Measurements from ENCODE around the gene NRG3.
"Not testable (repeated sequence)": the region's sequence is repeated elsewhere in the genome, so short reads cannot be mapped to it uniquely, and the experiment has no call there.

Gene NRG3

GRCh38 chr10:82041018-82041417, 166.0 kb downstream of the NRG3 start:
- H3K9me3 Mint-ChIP-seq, result peaks cover 0 to 5% of the 10 kb centered on the region in 2 donors
- H3K27me3 Mint-ChIP-seq, result no peaks in the 10 kb centered on the region
- DNase-seq (no peak), ATAC-seq (replicated peaks) (no peak)
- H3K4me3 Mint-ChIP-seq, result no peak overlapping the region
- H3K4me1 Mint-ChIP-seq, result no peaks in the 10 kb centered on the region
- no peaks in the 10 kb centered on the region for H3K36me3 Mint-ChIP-seq
- H3K27ac Mint-ChIP-seq, result no peak overlapping the region

- no peak for ATAC-seq (replicated peaks)
- H3K27me3 Mint-ChIP-seq, result no peaks in the 10 kb centered on the region
- H3K4me3 Mint-ChIP-seq, result no peak overlapping the region
- H3K27ac Mint-ChIP-seq, result no peak overlapping the region
- DNase-seq, result no peak
- H3K9me3 Mint-ChIP-seq, result peaks cover under 1 to 1% of the 10 kb centered on the region in 2 donors
- H3K36me3 Mint-ChIP-seq, result no peaks in the 10 kb centered on the region
- H3K4me1 Mint-ChIP-seq, result no peaks in the 10 kb centered on the region
Observed at GRCh38 chr10:82056391-82056790, 181.4 kb downstream of the NRG3 start.

GRCh38 chr10:82067192-82067591, 192.2 kb downstream of the NRG3 start:
- H3K4me3 Mint-ChIP-seq; H3K27ac Mint-ChIP-seq; H3K4me1 Mint-ChIP-seq; ATAC-seq (replicated peaks); DNase-seq; H3K27me3 Mint-ChIP-seq; H3K36me3 Mint-ChIP-seq; H3K9me3 Mint-ChIP-seq: not testable (repeated sequence)

- no peak overlapping the region for H3K27ac Mint-ChIP-seq
- H3K27me3 Mint-ChIP-seq, result no peaks in the 10 kb centered on the region
- no peak for DNase-seq
- no peaks in the 10 kb centered on the region for H3K4me1 Mint-ChIP-seq
- no peak overlapping the region for H3K4me3 Mint-ChIP-seq
- H3K36me3 Mint-ChIP-seq, result no peaks in the 10 kb centered on the region
- ATAC-seq (replicated peaks), result no peak
- peaks cover 4 to 5% of the 10 kb centered on the region in 2 donors for H3K9me3 Mint-ChIP-seq
Observed at GRCh38 chr10:82068501-82068900, 193.5 kb downstream of the NRG3 start.

- peak; percentile 38 to 49 for ATAC-seq (replicated peaks)
- no peaks in the 10 kb centered on the region for H3K36me3 Mint-ChIP-seq
- no peaks in the 10 kb centered on the region for H3K4me1 Mint-ChIP-seq
- H3K9me3 Mint-ChIP-seq, result peaks cover 4 to 6% of the 10 kb centered on the region in 2 donors
- no peak overlapping the region for H3K4me3 Mint-ChIP-seq
- DNase-seq, result no peak
- no peaks in the 10 kb centered on the region for H3K27me3 Mint-ChIP-seq
- no peak overlapping the region for H3K27ac Mint-ChIP-seq
Observed at GRCh38 chr10:82071231-82071630, 196.2 kb downstream of the NRG3 start.

GRCh38 chr10:82072124-82072523, 197.1 kb downstream of the NRG3 start:
- Mint-ChIP-seq H3K27ac (no peak overlapping the region), H3K36me3 (no peaks in the 10 kb centered on the region), H3K9me3 (peaks cover 4 to 6% of the 10 kb centered on the region in 2 donors), H3K27me3 (no peaks in the 10 kb centered on the region), H3K4me1 (no peaks in the 10 kb centered on the region), H3K4me3 (no peak overlapping the region)
- DNase-seq, result no peak
- no peak for ATAC-seq (replicated peaks)

- H3K9me3 Mint-ChIP-seq, result peaks cover 0 to 5% of the 10 kb centered on the region in 2 donors
- DNase-seq (no peak), ATAC-seq (replicated peaks) (no peak)
- H3K36me3 Mint-ChIP-seq, result no peaks in the 10 kb centered on the region
- H3K4me1 Mint-ChIP-seq, result no peaks in the 10 kb centered on the region
- no peaks in the 10 kb centered on the region for H3K27me3 Mint-ChIP-seq
- H3K4me3 Mint-ChIP-seq, result no peak overlapping the region
- H3K27ac Mint-ChIP-seq, result no peak overlapping the region
Observed at GRCh38 chr10:82075605-82076004, 200.6 kb downstream of the NRG3 start.

- Mint-ChIP-seq H3K27me3 (no peaks in the 10 kb centered on the region), H3K27ac (no peak overlapping the region), H3K4me3 (no peak overlapping the region), H3K9me3 (peaks cover 0 to 4% of the 10 kb centered on the region in 2 donors), H3K36me3 (no peaks in the 10 kb centered on the region), H3K4me1 (no peaks in the 10 kb centered on the region)
- DNase-seq, result no peak
- no peak for ATAC-seq (replicated peaks)
Observed at GRCh38 chr10:82084496-82084895, 209.5 kb downstream of the NRG3 start.

- Mint-ChIP-seq H3K27me3 (no peaks in the 10 kb centered on the region), H3K4me1 (no peaks in the 10 kb centered on the region), H3K36me3 (no peaks in the 10 kb centered on the region), H3K4me3 (no peak overlapping the region), H3K27ac (no peak overlapping the region), H3K9me3 (peaks cover 0 to 4% of the 10 kb centered on the region in 2 donors)
- ATAC-seq (replicated peaks) (no peak), DNase-seq (no peak)
Observed at GRCh38 chr10:82084904-82085303, 209.9 kb downstream of the NRG3 start.

GRCh38 chr10:82089327-82089726, 214.3 kb downstream of the NRG3 start:
- Mint-ChIP-seq H3K27ac (no peak overlapping the region), H3K4me1 (no peaks in the 10 kb centered on the region), H3K27me3 (no peaks in the 10 kb centered on the region), H3K36me3 (no peaks in the 10 kb centered on the region), H3K4me3 (no peak overlapping the region), H3K9me3 (peaks cover 0 to 3% of the 10 kb centered on the region in 2 donors)
- no peak for DNase-seq
- no peak for ATAC-seq (replicated peaks)

- Mint-ChIP-seq H3K27ac (no peak overlapping the region), H3K9me3 (peaks cover 0 to 1% of the 10 kb centered on the region in 2 donors), H3K27me3 (no peaks in the 10 kb centered on the region), H3K36me3 (no peaks in the 10 kb centered on the region), H3K4me1 (no peaks in the 10 kb centered on the region), H3K4me3 (no peak overlapping the region)
- ATAC-seq (replicated peaks) (no peak), DNase-seq (no peak)
Observed at GRCh38 chr10:82091413-82091812, 216.4 kb downstream of the NRG3 start.

- Mint-ChIP-seq H3K27me3 (no peaks in the 10 kb centered on the region), H3K4me1 (no peaks in the 10 kb centered on the region)
Observed at GRCh38 chr10:82092111-82092510, 217.1 kb downstream of the NRG3 start.

GRCh38 chr10:82124713-82125112, 249.7 kb downstream of the NRG3 start:
- H3K27ac Mint-ChIP-seq, result no peak overlapping the region
- DNase-seq (no peak), ATAC-seq (replicated peaks) (no peak)
- H3K9me3 Mint-ChIP-seq, result no peaks in the 10 kb centered on the region
- H3K27me3 Mint-ChIP-seq, result no peaks in the 10 kb centered on the region
- no peaks in the 10 kb centered on the region for H3K36me3 Mint-ChIP-seq
- no peaks in the 10 kb centered on the region for H3K4me1 Mint-ChIP-seq
- no peak overlapping the region for H3K4me3 Mint-ChIP-seq

More at GRCh38 chr10:82092111-82092510, 217.1 kb downstream of the NRG3 start:
- H3K27ac Mint-ChIP-seq, result no peak overlapping the region
- H3K9me3 Mint-ChIP-seq, result peaks cover 0 to 1% of the 10 kb centered on the region in 2 donors
- DNase-seq, result no peak
- ATAC-seq (replicated peaks), result no peak
- no peak overlapping the region for H3K4me3 Mint-ChIP-seq
- no peaks in the 10 kb centered on the region for H3K36me3 Mint-ChIP-seq

GRCh38 chr10:82128527-82128926, 253.5 kb downstream of the NRG3 start:
- no peak overlapping the region for H3K27ac Mint-ChIP-seq
- H3K4me3 Mint-ChIP-seq, result no peak overlapping the region
- no peak for ATAC-seq (replicated peaks)
- peaks cover 0 to 8% of the 10 kb centered on the region in 2 donors for H3K9me3 Mint-ChIP-seq
- DNase-seq, result no peak
- no peaks in the 10 kb centered on the region for H3K27me3 Mint-ChIP-seq
- H3K4me1 Mint-ChIP-seq, result no peaks in the 10 kb centered on the region
- no peaks in the 10 kb centered on the region for H3K36me3 Mint-ChIP-seq

- H3K4me1 Mint-ChIP-seq, result no peaks in the 10 kb centered on the region
- H3K36me3 Mint-ChIP-seq, result no peaks in the 10 kb centered on the region
- DNase-seq, result no peak
- H3K27me3 Mint-ChIP-seq, result no peaks in the 10 kb centered on the region
- H3K27ac Mint-ChIP-seq, result no peak overlapping the region
- H3K4me3 Mint-ChIP-seq, result no peak overlapping the region
- H3K9me3 Mint-ChIP-seq, result peaks cover 5 to 12% of the 10 kb centered on the region in 2 donors
- no peak for ATAC-seq (replicated peaks)
Observed at GRCh38 chr10:82136103-82136502, 261.1 kb downstream of the NRG3 start.

GRCh38 chr10:82144153-82144552, 269.2 kb downstream of the NRG3 start:
- Mint-ChIP-seq H3K27me3 (no peaks in the 10 kb centered on the region), H3K27ac (no peak overlapping the region), H3K36me3 (no peaks in the 10 kb centered on the region), H3K9me3 (peaks cover 0 to 2% of the 10 kb centered on the region in 2 donors), H3K4me3 (no peak overlapping the region), H3K4me1 (no peaks in the 10 kb centered on the region)
- ATAC-seq (replicated peaks) (no peak), DNase-seq (no peak)
